ENCODE results near the gene NUP37.
"Not testable (repeated sequence)": the region's sequence is repeated elsewhere in the genome, so short reads cannot be mapped to it uniquely, and the experiment has no call there.

The NUP37 gene

GRCh38 chr12:102089228-102089835 lies 30.6 kb downstream of the NUP37 start:
- not testable (repeated sequence) for DNase-seq

- no peak for DNase-seq
Measured at GRCh38 chr12:102080842-102081241, 39.1 kb downstream of the NUP37 start.

GRCh38 chr12:102072092-102072491 lies 47.8 kb downstream of the NUP37 start:
- not testable (repeated sequence) for DNase-seq

GRCh38 chr12:102069707-102070106 lies 50.2 kb downstream of the NUP37 start:
- no peak for DNase-seq

- DNase-seq: no peak
Measured at GRCh38 chr12:102067574-102068258, 52.2 kb downstream of the NUP37 start.

- no peak for DNase-seq
Measured at GRCh38 chr12:102064476-102064875, 55.4 kb downstream of the NUP37 start.

- no peak for DNase-seq
Measured at GRCh38 chr12:102063069-102063468, 56.8 kb downstream of the NUP37 start.

- no peak for DNase-seq
Measured at GRCh38 chr12:102062419-102062806, 57.5 kb downstream of the NUP37 start.

- peak; percentile 67 to 96 (median 93) for DNase-seq
Measured at GRCh38 chr12:102061560-102062418, 58.1 kb downstream of the NUP37 start, which contains the start of gene WASHC3. Gene WASHC3, minus strand, starts transcription at chr12:102061991. Its CDS starts 29 bp downstream, at chr12:102061962.

GRCh38 chr12:102061096-102061559 lies 58.8 kb downstream of the NUP37 start:
- DNase-seq: peak in 1 of 14 donors; percentile 36

GRCh38 chr12:102059343-102059742 lies 60.6 kb downstream of the NUP37 start:
- DNase-seq: no peak

- DNase-seq: no peak
Measured at GRCh38 chr12:102054345-102054744, 65.6 kb downstream of the NUP37 start.

GRCh38 chr12:102053062-102053349 lies 66.9 kb downstream of the NUP37 start:
- DNase-seq: no peak

- DNase-seq: no peak
Measured at GRCh38 chr12:102052192-102053061, 67.5 kb downstream of the NUP37 start.

- DNase-seq: no peak
Measured at GRCh38 chr12:102051431-102051965, 68.4 kb downstream of the NUP37 start.

- no peak for DNase-seq
Measured at GRCh38 chr12:102050660-102051430, 69.1 kb downstream of the NUP37 start.

GRCh38 chr12:102043928-102044327 lies 76.0 kb downstream of the NUP37 start:
- DNase-seq: no peak

- no peak for DNase-seq
Measured at GRCh38 chr12:102033991-102034745, 85.7 kb downstream of the NUP37 start.

GRCh38 chr12:102031852-102032251 lies 88.1 kb downstream of the NUP37 start:
- DNase-seq: no peak

- DNase-seq: no peak
Measured at GRCh38 chr12:102029141-102029540, 90.8 kb downstream of the NUP37 start.

All from C1 segment of cervical spinal cord (tissue), 14 donors.